Large intestine (tissue), 3 donors: ENCODE data around the gene FAM110D. TPM values are rescaled to one million over a fixed set of nuclear protein-coding genes. Genes with fewer than 3 reads are reported as not detected.

Source experiments
- DNase-seq, 2 donors: peaks; one replicate each; pipeline versions ENCODE4 v3.0.0 to v3.0.0-alpha.2; 2013
- H3K27ac ChIP-seq: one replicate; pipeline ENCODE4 v1.5.1; 2013; ENCODE audit warnings: low read length
- H3K27me3 ChIP-seq: 2 replicates; pipeline ENCODE4 v1.6.1; 2013; ENCODE audit warnings: low read length; ENCODE audit not compliant: control insufficient read depth, insufficient read depth
- H3K36me3 ChIP-seq: 2 replicates; pipeline ENCODE4 v1.6.1; 2013; ENCODE audit warnings: low read length; ENCODE audit not compliant: control insufficient read depth, insufficient read depth
- H3K4me1 ChIP-seq: one replicate; pipeline ENCODE4 v1.6.1; 2013; ENCODE audit warnings: low read length; ENCODE audit not compliant: control insufficient read depth, insufficient read depth
- H3K4me3 ChIP-seq: one replicate; pipeline ENCODE4 v1.5.1; 2013; ENCODE audit warnings: low read length
- H3K9me3 ChIP-seq: one replicate; pipeline ENCODE4 v1.6.1; 2013; ENCODE audit warnings: mild to moderate bottlenecking, low read depth, low read length, moderate library complexity; ENCODE audit not compliant: control insufficient read depth
- WGBS: methylation state at CpG from one replicate; pipeline ENCODE4 v1.1.5; 2013; ENCODE audit warnings: low lambda C conversion rate; ENCODE audit not compliant: insufficient coverage; 5-methylcytosine and 5-hydroxymethylcytosine counted together
- polyA plus RNA-seq: library from polyadenylated mRNA; unstranded; fragments of 120-200 nt; gene quantifications from one replicate; pipeline ENCODE4 v1.2.1, GENCODE V29; 2013

Gene FAM110D
- polyA plus RNA-seq, 1 donor: 0.51 TPM

DNA sequence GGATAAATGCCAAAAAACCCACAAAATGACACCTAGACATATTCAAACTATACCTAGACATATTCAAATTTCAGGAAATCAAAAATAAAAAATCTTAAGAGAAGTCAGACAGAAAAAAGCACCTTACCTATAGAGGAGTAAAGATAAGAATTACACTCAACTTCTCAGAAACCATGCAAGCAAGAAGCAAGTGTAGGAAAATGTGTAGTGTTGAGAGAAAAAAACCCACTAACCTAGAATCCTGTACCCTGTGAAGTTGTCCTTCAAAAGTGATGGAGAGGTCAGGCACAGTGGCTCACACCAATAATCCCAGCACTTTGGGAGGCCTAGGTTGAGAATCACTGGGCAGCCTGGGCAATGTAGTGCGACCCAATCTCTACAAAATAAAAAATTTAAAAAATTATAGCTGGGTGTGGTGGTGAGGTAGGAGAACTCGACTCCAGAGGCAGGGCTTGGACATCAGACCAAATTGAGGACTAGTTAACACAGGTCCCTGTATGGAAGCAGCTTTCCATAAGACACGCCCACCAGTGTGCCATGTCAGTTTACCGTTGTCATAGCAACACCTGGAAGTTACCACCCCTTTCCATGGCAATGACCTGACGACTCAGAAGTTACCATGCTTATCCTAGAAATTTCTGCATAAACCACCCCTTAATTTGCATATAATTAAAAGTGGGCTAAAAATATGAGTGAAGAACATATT, 26.6 kb upstream of the FAM110D start:
- no peak for DNase-seq
- WGBS: no CpG with 5 or more reads among the region's 5 CpGs
- H3K27me3 ChIP-seq: no peaks in the 10 kb centered on the region
- no peak overlapping the region for H3K27ac ChIP-seq
- no peak overlapping the region for H3K4me3 ChIP-seq
- H3K9me3 ChIP-seq: no peaks in the 10 kb centered on the region
- peaks cover 8% of the 10 kb centered on the region for H3K4me1 ChIP-seq
- H3K36me3 ChIP-seq: no peaks in the 10 kb centered on the region

GRCh38 chr1:26132834-26133167, 26.1 kb upstream of the FAM110D start:
- WGBS: no CpG with 5 or more reads among the region's 2 CpGs

GRCh38 chr1:26134466-26134865, 24.4 kb upstream of the FAM110D start:
- no peaks in the 10 kb centered on the region for H3K4me1 ChIP-seq
- no peak overlapping the region for H3K27ac ChIP-seq
- H3K27me3 ChIP-seq: no peaks in the 10 kb centered on the region
- no peak overlapping the region for H3K4me3 ChIP-seq
- DNase-seq: no peak
- no peaks in the 10 kb centered on the region for H3K9me3 ChIP-seq
- no CpG with 5 or more reads among the region's 3 CpGs for WGBS
- H3K36me3 ChIP-seq: no peaks in the 10 kb centered on the region

More at GRCh38 chr1:26132834-26133167, 26.1 kb upstream of the FAM110D start:
- no peak for DNase-seq
- no peaks in the 10 kb centered on the region for H3K36me3 ChIP-seq
- H3K4me1 ChIP-seq: peaks cover 3% of the 10 kb centered on the region
- no peaks in the 10 kb centered on the region for H3K9me3 ChIP-seq
- H3K27ac ChIP-seq: no peak overlapping the region
- no peak overlapping the region for H3K4me3 ChIP-seq
- H3K27me3 ChIP-seq: no peaks in the 10 kb centered on the region

DNA sequence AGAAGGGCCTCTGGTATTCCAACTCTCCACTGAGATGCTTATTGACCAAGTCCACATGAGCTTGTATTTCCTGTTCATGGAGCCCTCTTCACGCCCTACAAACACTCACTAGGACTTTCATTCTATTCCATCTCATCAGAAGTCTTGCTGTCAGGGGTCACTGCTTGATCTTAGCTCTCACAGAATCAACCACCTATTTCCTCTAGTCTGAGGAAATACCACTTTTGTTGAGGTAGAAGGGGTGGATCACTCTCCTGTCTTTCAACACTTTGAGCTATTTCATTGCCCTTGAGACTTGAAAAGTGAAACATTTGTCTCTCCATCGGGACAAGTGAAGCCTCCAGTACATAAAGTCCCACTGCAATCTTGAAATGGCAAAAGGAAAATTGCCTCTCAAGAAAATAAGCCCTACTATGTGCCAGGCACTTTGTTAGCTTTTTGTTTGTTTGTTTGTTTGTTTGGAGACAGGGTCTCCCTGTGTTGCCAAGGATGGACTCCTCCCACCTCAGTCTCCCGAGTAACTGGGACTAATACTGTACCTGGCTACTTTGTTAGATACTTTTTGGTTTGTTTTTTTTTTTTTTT, 19.8 kb upstream of the FAM110D start:
- no peaks in the 10 kb centered on the region for H3K27me3 ChIP-seq
- H3K36me3 ChIP-seq: no peaks in the 10 kb centered on the region
- WGBS: no CpG with 5 or more reads among the region's 3 CpGs
- no peak for DNase-seq
- no peaks in the 10 kb centered on the region for H3K9me3 ChIP-seq
- no peaks in the 10 kb centered on the region for H3K4me1 ChIP-seq
- H3K27ac ChIP-seq: no peak overlapping the region
- no peak overlapping the region for H3K4me3 ChIP-seq

DNA sequence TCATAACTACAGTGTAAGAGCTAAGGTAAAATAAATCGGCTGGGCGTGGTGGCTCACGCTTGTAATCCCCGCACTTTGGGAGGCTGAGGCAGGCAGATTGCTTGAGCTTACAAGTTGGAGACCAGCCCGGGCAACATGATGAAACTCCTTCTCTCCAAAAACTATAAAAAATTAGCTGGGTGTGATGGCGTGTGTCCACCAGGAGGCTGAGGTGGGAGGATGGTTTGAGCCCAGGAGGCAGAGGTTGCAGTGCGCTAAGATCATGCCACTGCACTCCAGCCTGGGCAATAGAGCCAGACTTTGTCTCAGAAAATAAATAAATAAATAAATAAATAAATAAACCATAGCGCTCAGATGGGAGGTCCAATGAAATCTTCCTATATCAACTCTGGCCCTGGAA, 16.7 kb upstream of the FAM110D start:
- Histone ChIP-seq H3K4me3 (no peak overlapping the region), H3K36me3 (no peaks in the 10 kb centered on the region), H3K27me3 (no peaks in the 10 kb centered on the region), H3K4me1 (no peaks in the 10 kb centered on the region), H3K27ac (no peak overlapping the region), H3K9me3 (no peaks in the 10 kb centered on the region)
- 93% methylated on average over 2 of the region's 8 CpGs for WGBS
- no peak for DNase-seq

- Histone ChIP-seq H3K9me3 (no peaks in the 10 kb centered on the region), H3K27ac (no peak overlapping the region), H3K36me3 (no peaks in the 10 kb centered on the region), H3K27me3 (no peaks in the 10 kb centered on the region), H3K4me1 (no peaks in the 10 kb centered on the region), H3K4me3 (no peak overlapping the region)
- DNase-seq: peak; percentile 72 to 73
- no CpG with 5 or more reads among the region's 19 CpGs for WGBS
Observed at GRCh38 chr1:26145041-26145959, 13.6 kb upstream of the FAM110D start.

- no CpG with 5 or more reads among the region's 6 CpGs for WGBS
- H3K27me3 ChIP-seq: no peaks in the 10 kb centered on the region
- H3K27ac ChIP-seq: no peak overlapping the region
- no peaks in the 10 kb centered on the region for H3K4me1 ChIP-seq
- no peaks in the 10 kb centered on the region for H3K9me3 ChIP-seq
- H3K36me3 ChIP-seq: no peaks in the 10 kb centered on the region
- H3K4me3 ChIP-seq: no peak overlapping the region
- DNase-seq: no peak
Observed at GRCh38 chr1:26145960-26146294, 13.0 kb upstream of the FAM110D start.

DNA sequence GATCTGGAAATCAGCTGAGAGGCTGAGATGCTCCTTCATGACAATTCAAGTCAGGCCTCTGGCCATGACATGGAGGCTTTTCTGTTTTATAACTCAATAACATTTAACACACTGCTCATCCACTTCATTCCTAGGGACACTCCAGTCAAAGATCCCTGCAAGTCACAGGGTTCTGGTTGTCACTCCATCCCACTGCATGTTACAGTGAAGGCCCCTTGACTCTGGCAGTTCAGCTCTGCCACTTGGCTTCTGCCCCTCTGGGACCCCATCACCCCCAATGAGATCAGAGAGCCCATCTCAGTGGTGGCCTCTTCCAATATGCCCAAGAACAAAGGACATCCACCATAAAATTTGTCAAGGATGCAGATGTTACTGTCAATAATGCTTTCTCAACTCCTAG, 10.0 kb upstream of the FAM110D start:
- Histone ChIP-seq H3K27ac (no peak overlapping the region), H3K27me3 (peaks cover 4% of the 10 kb centered on the region), H3K36me3 (no peaks in the 10 kb centered on the region), H3K4me1 (no peaks in the 10 kb centered on the region), H3K9me3 (no peaks in the 10 kb centered on the region), H3K4me3 (no peak overlapping the region)
- DNase-seq: no peak

- WGBS: no CpG with 5 or more reads among the region's 5 CpGs
- Histone ChIP-seq H3K9me3 (no peaks in the 10 kb centered on the region), H3K4me1 (no peaks in the 10 kb centered on the region), H3K27me3 (peaks cover 30% of the 10 kb centered on the region), H3K4me3 (no peak overlapping the region), H3K27ac (no peak overlapping the region), H3K36me3 (no peaks in the 10 kb centered on the region)
- DNase-seq: no peak
Observed at GRCh38 chr1:26153966-26154532, 4.8 kb upstream of the FAM110D start.

- DNase-seq: no peak
Observed at GRCh38 chr1:26154750-26155149, 4.1 kb upstream of the FAM110D start.

More at GRCh38 chr1:26154750-26155149, 4.1 kb upstream of the FAM110D start:
- Histone ChIP-seq H3K9me3 (no peaks in the 10 kb centered on the region), H3K36me3 (no peaks in the 10 kb centered on the region), H3K4me3 (no peak overlapping the region), H3K27ac (no peak overlapping the region), H3K4me1 (no peaks in the 10 kb centered on the region), H3K27me3 (peaks cover 30% of the 10 kb centered on the region)
- 88% methylated on average over 1 of the region's 9 CpGs for WGBS
